HG03095 (cell line): ENCODE measurements around the gene C11orf21.

ENCODE experiments used
- ATAC-seq: cut with Tn5 transposase; IDR thresholded peaks from one replicate; pipeline ENCODE4 v1.9.1; 2021; ENCODE audit warnings: moderate library complexity; ENCODE audit not compliant: unreplicated experiment

C11orf21 gene

DNA sequence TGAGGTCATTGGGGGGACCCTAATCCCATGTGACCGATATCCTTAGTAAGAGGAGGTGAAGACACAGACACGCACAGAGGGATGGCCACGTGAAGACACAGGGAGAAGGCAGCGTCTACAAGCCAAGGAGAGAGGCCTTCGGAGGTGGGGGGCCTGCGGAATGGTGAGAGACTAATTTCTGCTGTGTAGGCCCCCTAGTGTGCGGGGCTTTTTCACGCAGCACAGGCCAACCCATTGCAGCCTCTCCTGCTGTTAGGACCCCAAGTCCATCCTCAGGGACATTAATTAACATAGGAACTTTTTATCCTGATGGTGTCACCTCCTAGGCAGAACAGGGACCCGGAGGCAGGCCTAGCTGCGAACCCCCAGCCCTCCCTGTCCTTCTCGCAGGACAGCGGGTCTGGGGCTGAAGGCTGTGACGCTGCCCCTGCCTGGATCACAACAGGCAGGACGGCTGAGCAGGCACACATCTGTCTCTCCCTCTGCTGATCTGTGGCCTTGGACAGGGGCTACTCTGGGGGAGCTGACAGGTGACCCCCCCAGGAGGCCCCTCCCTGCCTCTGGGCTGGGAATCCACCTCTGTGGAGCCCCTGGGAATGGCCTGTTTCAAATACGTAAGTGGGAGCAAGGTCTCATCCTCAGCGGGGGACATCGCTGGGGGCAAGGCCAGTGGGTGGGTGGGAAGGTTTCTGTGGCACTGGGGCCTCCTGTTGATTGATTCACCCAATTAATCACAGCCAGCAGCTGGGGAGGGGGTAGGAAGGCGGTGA, 39.2 kb downstream of the C11orf21 start:
- ATAC-seq: no peak

DNA sequence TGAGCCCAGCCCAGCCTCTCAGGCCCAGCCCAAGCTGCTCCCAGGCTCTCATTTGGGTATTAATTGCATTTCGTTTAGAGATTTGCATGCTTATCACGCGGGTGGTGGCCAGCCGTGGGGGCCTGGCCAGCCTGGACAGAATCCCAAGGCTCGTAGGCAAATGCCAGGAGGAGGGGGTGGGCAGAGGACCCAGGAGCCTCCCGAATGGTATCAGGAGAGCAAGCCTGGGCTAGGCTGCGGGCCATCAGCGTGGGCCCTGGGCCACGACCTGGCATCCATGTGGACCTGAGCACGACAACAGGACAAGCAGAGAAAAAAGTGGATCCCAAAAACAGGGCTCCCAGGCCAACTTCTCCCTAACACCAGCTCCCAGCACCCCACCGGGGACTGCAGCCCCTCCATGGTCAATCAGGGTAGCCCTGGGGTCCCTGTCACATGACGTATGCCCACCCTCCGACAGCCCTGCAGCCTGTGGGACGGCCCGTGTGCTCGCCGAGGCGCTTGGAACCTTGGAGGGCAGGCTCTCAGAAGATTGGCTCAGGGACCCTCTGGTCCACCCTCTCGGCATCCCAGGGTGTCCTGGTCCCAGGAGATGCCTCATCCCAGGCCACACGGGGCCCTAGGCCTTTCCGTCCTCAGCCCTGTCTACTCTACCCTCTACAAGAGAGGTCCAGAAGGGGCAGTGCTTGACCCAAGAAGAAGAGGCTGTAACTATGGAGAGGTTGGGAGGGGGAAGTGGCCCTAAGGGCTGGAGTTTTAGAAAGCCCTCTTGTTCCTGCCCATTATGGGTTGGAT, 40.1 kb downstream of the C11orf21 start:
- ATAC-seq: no peak

DNA sequence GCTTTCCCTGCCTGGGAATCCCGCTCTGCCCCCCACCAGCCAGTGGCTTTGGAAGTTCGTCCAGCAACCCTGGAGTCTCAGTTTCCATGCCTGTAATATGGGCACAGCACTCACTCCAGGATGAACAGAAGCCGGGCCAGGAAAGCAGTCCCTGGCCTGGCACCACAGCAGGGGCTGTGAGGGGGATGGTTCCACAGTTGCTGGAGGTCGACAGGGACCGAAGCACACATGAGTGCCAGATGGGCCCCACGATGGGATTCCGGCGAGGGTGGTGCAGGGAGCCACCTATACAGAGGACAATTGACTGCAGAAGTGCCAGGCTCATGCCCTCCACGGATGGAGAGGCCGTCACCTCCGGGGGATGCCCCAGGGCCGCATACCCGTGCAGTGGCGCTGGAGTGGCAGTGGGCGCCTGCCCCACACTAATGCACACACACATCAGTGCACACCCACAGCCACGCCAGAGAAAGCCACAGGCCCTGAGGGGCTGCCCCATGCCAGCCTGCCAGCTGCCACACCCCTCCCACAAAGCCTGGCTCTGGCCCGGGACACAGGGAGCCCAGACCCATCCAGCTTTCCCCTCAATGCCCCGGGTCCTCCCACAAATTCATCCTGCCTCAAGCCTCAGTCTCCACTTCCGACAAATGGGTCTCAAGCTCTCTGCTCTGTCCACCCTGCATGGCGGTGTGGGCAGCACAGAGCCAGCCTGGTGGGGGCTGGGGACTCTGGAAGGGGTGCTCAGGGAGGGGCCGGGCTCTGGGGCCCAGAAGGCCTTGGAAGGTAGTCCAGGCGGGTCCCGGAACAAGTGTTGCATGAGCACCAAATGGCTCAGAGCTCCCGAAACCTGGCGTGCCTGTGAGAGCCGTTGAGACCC, 41.0 kb downstream of the C11orf21 start:
- no peak for ATAC-seq

DNA sequence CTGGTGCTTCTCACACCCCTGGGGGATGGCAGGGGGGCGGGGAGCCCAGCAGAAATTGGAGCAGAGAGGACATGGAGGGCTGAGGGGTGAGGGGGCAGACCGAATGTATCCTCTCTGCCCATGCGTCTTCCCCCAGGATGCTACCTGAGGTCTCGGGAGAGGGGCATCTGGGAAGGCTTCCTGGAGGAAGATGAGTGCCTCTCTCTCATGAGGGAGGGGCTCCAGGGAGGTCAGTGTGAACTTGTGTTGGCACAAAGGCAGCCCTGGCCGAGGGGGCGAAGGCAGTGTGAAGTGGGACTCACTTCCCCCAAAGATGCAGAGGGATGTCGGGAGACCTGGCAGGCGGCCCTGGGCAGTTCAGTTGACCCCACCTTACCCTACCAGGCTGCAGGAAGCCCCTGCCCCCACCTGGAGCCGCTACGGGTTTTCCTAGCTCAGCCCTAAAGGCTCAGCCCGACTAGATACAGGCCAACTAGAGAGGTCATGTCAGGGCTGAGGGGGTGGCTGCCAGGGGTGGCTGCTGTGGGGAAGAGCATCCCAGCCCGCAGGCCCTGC, 41.7 kb downstream of the C11orf21 start:
- ATAC-seq: no peak

DNA sequence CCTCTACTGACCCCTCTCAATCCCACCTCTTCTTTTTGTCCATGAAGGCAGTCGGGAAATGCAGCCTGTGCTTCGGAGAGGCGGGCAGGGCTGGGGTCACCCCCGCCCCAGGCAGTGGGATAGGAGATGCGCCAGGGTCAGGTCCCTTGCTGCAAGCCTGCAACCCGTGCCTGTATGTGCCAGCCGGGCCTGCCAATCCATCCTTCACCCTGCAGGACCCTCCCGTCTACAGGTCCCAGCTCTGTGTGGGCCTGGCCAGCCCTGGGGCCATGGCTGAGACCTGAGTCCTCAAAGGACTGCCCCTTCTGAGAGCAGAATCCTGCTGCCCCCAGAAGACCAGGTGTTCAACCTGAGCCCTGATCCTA, 42.3 kb downstream of the C11orf21 start:
- no peak for ATAC-seq

DNA sequence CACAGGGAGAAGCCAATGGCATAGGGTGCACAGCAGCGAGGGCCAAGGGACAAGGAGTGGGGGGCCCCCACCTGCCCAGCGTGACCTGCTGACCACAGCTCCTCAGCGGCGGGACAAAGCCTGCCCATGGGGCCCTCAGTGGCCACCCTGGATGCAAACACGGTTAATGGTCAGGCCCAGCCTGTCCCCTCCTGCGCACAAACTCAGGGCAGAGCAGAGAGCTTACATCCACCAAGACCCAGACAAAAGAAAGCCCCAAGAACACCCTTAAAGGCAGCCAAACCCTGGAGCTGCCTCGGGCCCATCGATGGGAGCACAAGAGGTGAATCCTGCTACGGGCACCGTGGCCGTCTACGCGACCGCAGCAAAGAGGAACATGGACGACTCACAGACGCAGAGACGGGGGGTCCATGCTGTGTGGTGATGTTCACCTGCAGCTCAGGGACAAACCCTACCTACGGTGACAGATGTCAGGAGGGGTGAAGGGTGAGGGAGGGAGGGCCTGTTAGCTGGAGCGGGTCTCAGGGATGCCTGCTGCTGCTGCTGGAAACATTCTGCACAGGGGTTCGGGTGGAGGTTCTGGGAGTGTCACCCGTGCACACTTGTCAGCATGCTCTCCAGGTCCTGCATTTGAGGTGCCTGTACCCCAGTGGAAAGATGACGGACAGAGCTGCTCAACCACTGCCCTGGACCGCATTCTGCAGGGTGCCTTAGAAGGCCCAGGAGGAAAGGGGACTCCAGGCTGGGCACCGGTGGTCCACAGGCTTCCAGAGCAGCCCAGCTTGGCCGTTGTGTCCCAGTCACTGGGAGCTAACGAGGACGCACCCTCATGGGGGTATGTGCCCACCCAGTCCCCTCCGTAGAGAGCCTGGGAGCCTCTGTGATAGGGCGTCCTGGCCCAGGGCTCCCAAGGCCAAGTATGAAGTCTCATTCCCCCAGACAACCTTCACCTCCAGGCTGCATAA, 42.9 kb downstream of the C11orf21 start:
- ATAC-seq: no peak

DNA sequence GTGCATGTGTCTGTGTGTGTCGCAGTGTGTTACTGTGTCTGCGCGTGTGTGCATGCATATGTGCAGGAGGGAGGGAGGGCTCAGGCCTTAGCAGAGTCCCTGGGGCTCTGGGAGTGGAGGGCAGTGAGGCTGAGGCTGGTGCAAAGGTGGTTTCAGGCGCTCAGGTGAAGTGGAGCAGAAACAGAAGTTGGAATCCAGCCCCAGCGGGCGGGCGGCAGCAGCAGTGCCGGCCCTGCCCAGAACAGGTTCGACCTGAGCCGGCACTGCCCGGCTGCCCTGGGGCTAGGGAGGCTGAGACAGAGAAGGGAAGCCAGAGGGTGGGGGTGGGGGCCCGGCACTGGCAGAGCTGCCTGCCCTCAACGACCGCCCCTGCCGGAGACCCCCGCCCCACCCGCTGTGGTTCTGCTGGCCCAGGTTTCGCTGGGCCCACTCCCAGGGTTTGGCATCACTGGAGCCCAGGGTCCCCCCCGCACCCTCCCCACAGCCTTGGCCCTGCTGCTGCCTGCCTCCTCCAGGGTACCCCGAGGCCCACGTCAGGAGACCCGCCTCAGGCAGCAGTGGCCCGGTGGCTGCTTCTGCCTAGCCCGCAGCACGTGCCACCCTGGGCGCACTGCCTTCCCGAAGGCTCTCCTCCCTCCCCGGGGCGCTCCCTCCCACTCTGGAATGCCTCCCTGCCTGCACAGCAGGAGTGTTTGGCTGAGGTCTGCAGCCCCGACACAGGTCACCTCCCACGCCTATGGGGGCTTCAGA, 44.6 kb downstream of the C11orf21 start:
- ATAC-seq: no peak

DNA sequence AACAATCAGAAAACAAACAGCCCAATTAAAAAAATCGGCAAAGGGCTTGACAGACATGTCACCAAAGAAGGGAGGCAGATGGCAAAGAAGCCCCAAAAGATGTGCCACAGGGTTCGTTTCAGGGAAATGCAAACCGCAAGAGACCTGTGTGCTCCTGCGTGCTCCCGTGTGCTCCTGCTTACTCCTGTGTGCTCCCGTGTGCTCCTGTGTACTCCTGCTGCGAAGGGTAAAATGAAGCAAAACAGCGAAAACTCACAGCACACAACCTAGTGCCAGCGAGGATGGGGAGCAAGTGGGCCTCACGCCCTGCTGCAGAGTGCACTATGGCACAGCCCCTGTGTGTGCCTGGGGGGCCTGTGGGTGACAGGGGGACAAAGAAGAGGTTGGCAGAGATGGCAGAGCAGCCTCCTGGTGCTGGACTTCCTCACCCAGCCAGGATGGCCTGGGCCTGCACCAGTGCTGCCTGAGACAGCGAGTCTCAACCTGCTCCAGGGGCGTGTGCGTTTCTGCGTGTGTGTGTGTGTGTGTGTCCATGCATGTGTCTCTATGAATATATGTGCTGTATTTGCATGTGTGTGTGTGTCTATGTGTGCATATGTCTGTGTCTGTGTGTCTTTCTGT, 45.3 kb downstream of the C11orf21 start:
- no peak for ATAC-seq

DNA sequence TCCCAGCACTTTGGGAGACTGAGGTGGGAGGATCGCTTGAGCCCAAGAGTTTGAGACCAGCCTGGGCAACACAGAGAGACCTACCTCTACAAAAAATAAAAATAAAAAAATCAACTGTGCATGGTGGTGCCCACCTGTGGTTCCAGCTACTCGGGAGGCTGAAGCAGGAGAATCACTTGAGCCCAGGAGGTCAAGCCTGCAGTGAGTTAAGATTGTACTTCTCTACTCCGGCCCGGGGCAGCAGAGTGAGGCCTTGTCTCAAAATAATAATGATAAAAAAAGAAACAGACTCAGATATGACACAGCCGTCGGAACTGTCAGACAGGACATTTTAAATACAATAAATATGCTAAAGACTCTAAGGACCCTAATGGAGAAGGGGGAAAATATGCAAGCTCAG, 49.7 kb downstream of the C11orf21 start:
- no peak for ATAC-seq

DNA sequence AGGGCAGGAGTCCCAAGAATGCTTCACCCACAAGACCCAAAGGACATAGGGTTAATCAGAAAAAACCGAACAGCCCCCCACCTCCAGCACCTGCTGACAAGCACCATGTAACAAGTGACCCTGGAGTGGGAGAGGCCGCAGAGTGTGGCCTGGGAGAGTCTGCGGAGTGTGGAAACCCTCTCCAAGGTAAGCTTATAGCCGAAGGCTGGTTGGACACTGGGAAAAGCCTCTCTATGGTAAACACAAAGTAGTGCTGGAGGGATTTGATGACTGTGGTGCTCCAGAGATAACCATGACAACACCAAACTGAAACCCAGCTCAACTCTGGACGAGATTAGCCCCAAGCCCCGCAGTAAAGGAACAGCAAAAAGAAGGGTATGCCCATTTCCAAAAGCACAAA, 50.6 kb downstream of the C11orf21 start:
- ATAC-seq: no peak

DNA sequence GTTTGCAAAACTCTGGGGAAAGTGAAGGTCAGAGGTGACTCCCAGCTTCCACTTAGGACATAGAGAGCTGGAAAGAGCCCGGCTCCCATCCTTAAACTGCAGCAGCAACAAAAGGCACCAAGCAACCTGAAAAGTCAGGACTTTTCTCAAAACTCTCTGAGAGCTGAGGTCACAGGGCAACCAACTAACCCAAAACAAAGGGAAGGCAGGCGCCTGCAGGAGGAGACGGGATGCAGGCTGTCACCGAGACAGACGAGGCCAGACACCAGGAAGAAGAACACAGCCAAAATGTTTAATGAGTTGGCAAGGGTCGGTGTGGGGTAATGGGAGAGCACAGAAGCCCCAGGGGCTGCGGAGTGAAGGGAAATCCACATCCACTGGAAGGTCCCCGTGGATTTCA, 51.2 kb downstream of the C11orf21 start:
- no peak for ATAC-seq

DNA sequence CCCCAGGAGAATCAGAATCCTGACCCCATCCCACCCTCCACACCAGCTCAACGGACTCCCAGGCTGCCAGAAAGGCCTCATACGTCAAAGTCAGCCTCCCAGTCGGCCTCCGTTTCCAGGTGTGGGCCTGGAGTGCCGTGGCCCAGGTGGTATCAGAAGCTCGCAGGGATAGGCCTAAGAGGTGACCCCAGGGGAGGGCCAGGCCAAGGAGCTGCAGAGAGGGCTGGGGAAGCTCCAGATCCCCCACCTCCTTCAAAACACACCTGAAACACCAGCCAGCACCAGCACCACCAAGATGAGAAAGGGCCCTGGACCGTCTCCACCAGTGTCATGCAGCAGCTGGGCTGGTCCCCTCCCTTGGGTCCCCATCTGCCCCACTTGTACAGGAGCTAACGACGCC, 51.7 kb downstream of the C11orf21 start:
- no peak for ATAC-seq

DNA sequence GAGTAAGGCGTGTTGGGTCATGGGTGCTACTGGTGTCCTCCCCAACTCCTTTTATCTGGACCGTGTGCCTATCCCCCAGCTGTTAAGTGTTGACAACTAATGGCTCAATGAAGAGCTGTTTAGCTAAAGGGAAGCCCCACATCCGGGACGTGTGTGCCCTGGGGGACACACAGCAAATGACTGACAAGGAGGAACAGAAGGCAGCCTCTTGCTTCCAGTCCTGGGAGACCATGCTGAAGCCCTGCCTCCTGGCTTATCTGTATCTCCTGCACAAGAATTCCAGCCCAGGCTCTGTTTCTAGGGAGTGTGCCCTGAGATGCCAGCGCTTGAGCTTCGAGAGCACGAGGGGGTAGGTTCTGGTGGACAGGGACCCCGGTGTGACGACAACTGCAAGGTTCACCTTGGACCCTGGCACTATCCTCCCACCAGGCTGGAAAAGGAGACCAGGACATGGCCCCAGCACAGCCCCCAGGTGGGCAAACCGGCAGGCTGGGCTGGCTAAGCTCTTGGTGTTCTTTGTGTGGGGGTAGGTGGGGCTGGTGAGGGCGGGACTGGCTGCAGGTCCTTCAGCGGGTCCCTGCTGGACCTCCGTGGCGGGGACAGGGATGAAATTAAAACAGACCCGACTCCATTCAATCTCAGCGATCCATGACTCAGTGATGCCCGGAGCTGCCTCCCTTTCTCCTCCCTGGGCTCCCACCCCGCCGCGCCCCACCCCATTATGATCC, 52.4 kb downstream of the C11orf21 start:
- ATAC-seq: no peak

DNA sequence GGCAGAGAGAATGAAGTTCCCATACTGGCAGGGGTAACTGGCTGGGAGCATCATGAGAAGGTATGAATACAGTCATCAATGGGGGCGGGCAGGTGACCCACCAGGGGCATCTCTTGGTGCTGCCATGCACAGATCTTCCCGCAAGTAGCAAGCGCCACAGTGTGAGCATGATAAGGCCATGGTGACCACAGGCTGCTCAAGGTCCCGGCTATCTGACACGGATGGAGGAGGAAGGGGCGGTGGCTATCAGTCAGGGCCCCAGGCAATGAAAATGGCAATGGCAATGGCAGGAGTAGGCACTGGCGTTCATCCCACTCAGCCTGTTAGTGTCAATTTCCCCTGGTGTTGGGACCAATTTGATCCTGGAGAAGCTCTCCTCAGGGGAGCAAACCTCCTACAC, 53.0 kb downstream of the C11orf21 start:
- ATAC-seq: no peak

DNA sequence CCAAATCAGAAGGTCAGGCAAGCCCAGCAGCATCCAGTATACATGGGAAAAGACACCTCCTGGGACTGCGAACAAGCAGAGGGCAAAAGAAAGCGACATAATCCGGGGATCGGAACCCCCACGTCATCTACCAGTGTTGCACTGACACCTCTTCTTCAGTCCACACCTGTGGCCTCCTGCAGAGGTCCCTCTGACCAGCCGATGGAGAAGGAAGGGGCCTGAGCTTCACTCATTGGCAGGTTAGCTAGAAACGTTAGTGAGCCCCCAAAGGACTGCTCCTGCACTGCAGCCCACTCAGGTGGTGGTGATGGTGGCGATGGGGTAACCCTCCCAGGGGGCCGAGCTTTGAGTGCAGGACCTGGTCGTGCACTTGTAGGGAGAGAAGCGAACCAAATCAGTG, 53.5 kb downstream of the C11orf21 start:
- no peak for ATAC-seq

DNA sequence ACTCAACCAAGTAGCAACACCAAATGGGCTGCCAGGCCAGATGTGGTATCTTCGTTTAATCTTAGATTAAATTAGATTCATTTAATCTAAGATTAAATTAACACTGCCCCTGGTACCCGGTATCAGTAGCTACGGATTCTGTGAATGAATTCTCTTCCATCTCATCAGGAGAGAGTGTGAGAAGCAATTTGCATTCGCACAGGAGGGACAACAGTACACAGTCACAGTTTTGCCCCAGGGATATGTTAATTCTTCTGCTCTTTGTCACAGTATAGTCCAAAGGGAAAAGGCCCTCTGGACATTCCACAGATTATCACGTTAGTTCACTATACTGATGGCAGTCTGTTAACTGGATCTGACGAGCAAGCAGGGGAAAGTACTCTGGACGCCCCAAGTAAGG, 54.2 kb downstream of the C11orf21 start:
- no peak for ATAC-seq
